ENCODE measurements around the gene ANKRD17. TPM values are rescaled to one million over a fixed set of nuclear protein-coding genes. Genes with fewer than 3 reads are reported as not detected.

Gene ANKRD17
- total RNA-seq, 1 donor from 2014 or later, result 67.3 TPM

GRCh38 chr4:73212982-73213730 is 45.4 kb downstream of the ANKRD17 start:
- Mint-ChIP-seq H3K27ac (no peak overlapping the region), H3K4me1 (no peaks in the 10 kb centered on the region), H3K36me3 (peaks cover 40% of the 10 kb centered on the region), H3K27me3 (ENCODE audit: insufficient read depth, low read depth) (no peaks in the 10 kb centered on the region), H3K4me3 (no peak overlapping the region), H3K9me3 (peaks cover 21% of the 10 kb centered on the region)
- no peaks in the 10 kb centered on the region for H3K4me1 ChIP-seq
- no peaks in the 10 kb centered on the region for H3K36me3 ChIP-seq
- H4K20me1 ChIP-seq (ENCODE audit: low read depth), result peaks cover 48% of the 10 kb centered on the region
- H3K4me3 ChIP-seq, result no peak overlapping the region
- H3F3A ChIP-seq (ENCODE audit: low read depth), result no peaks in the 10 kb centered on the region
- no peaks in the 10 kb centered on the region for H3K27me3 ChIP-seq
- no peaks in the 10 kb centered on the region for H3K9me3 ChIP-seq (ENCODE audit: low read depth)
- peaks cover 100% of the 10 kb centered on the region for H3K79me2 ChIP-seq (ENCODE audit: low read depth)
- no peak for DNase-seq (ENCODE audit: low spot score)
- H3K27ac ChIP-seq, result no peak overlapping the region
- H2AFZ ChIP-seq (replicated peaks), result no peak overlapping the region
- H3K9ac ChIP-seq, result no peak overlapping the region
- no peak overlapping the region for H3K4me2 ChIP-seq
- TF ChIP-seq EZH2 (IDR thresholded peaks at IDR 0.05) (no peak), EZH2phosphoT487 (IDR thresholded peaks at IDR 0.05) (no peak)
- TF ChIP-seq, protein P1, sequence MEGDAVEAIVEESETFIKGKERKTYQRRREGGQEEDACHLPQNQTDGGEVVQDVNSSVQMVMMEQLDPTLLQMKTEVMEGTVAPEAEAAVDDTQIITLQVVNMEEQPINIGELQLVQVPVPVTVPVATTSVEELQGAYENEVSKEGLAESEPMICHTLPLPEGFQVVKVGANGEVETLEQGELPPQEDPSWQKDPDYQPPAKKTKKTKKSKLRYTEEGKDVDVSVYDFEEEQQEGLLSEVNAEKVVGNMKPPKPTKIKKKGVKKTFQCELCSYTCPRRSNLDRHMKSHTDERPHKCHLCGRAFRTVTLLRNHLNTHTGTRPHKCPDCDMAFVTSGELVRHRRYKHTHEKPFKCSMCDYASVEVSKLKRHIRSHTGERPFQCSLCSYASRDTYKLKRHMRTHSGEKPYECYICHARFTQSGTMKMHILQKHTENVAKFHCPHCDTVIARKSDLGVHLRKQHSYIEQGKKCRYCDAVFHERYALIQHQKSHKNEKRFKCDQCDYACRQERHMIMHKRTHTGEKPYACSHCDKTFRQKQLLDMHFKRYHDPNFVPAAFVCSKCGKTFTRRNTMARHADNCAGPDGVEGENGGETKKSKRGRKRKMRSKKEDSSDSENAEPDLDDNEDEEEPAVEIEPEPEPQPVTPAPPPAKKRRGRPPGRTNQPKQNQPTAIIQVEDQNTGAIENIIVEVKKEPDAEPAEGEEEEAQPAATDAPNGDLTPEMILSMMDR (IDR thresholded peaks at IDR 0.05), result no peak

GRCh38 chr4:73211968-73212367 is 46.6 kb downstream of the ANKRD17 start:
- Histone ChIP-seq H3K9ac (no peak overlapping the region), H3K27me3 (no peaks in the 10 kb centered on the region), H3K79me2 (ENCODE audit: low read depth) (peaks cover 100% of the 10 kb centered on the region), H3K4me2 (no peak overlapping the region), H3K36me3 (no peaks in the 10 kb centered on the region), H3K4me1 (no peaks in the 10 kb centered on the region), H3F3A (ENCODE audit: low read depth) (no peaks in the 10 kb centered on the region), H2AFZ (replicated peaks) (no peak overlapping the region), H3K27ac (no peak overlapping the region), H3K9me3 (ENCODE audit: low read depth) (no peaks in the 10 kb centered on the region), H4K20me1 (ENCODE audit: low read depth) (peaks cover 37% of the 10 kb centered on the region), H3K4me3 (no peak overlapping the region)
- TF ChIP-seq, protein P1 (IDR thresholded peaks at IDR 0.05), result no peak
- TF ChIP-seq EZH2phosphoT487 (IDR thresholded peaks at IDR 0.05), result no peak
- TF ChIP-seq EZH2 (IDR thresholded peaks at IDR 0.05), result no peak
- Mint-ChIP-seq H3K9me3 (peaks cover 28% of the 10 kb centered on the region), H3K4me3 (no peak overlapping the region), H3K27ac (no peak overlapping the region), H3K27me3 (ENCODE audit: insufficient read depth, low read depth) (no peaks in the 10 kb centered on the region), H3K4me1 (no peaks in the 10 kb centered on the region), H3K36me3 (peaks cover 48% of the 10 kb centered on the region)
- DNase-seq (ENCODE audit: low spot score), result no peak

DNA sequence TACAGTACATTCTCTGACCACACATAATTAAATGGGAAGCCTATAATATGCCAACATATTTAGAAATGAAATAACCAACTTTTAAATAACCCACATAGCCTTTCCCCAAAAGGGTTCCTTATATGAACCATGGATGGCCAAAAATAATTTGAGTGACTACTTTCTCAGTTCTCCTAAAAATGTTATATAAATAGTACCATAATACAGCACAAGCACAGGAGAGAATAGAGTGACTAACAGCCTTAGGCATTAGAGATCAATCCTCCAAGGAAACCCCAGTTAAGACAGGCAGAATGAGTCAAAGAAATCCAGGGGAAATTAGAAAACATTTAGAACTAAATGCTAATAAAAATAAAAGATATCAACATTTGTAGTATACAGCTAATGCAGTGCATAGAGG is 50.2 kb downstream of the ANKRD17 start:
- no peaks in the 10 kb centered on the region for H3K27me3 ChIP-seq
- H3K79me2 ChIP-seq (ENCODE audit: low read depth), result peaks cover 100% of the 10 kb centered on the region
- TF ChIP-seq EZH2 (IDR thresholded peaks at IDR 0.05) (no peak), EZH2phosphoT487 (IDR thresholded peaks at IDR 0.05) (no peak)
- TF ChIP-seq, protein P1 (IDR thresholded peaks at IDR 0.05), result no peak
- no peak overlapping the region for H2AFZ ChIP-seq (replicated peaks)
- Mint-ChIP-seq H3K4me3 (no peak overlapping the region), H3K36me3 (peaks cover 63% of the 10 kb centered on the region), H3K27ac (no peak overlapping the region), H3K27me3 (ENCODE audit: insufficient read depth, low read depth) (no peaks in the 10 kb centered on the region), H3K4me1 (no peaks in the 10 kb centered on the region), H3K9me3 (peaks cover 50% of the 10 kb centered on the region)
- no peaks in the 10 kb centered on the region for H3K9me3 ChIP-seq (ENCODE audit: low read depth)
- no peaks in the 10 kb centered on the region for H3K36me3 ChIP-seq
- H3K9ac ChIP-seq, result no peak overlapping the region
- H3K27ac ChIP-seq, result no peak overlapping the region
- no peaks in the 10 kb centered on the region for H3K4me1 ChIP-seq
- no peak overlapping the region for H3K4me2 ChIP-seq
- DNase-seq (ENCODE audit: low spot score), result no peak
- H3F3A ChIP-seq (ENCODE audit: low read depth), result peaks cover 3% of the 10 kb centered on the region
- H4K20me1 ChIP-seq (ENCODE audit: low read depth), result peaks cover 17% of the 10 kb centered on the region
- H3K4me3 ChIP-seq, result no peak overlapping the region

Data from neural progenitor cell (in vitro differentiated cells).